Measurements from ENCODE around the gene ASB5. TPM values are rescaled to one million over a fixed set of nuclear protein-coding genes. Genes with fewer than 3 reads are reported as not detected.

ASB5 gene
- total RNA-seq: not detected in 2 replicates

GRCh38 chr4:176268963-176269362, at the start of gene ASB5:
Gene ASB5 (minus strand): TSS chr4:176269222. CDS start chr4:176269108, 114 bp downstream.

DNA sequence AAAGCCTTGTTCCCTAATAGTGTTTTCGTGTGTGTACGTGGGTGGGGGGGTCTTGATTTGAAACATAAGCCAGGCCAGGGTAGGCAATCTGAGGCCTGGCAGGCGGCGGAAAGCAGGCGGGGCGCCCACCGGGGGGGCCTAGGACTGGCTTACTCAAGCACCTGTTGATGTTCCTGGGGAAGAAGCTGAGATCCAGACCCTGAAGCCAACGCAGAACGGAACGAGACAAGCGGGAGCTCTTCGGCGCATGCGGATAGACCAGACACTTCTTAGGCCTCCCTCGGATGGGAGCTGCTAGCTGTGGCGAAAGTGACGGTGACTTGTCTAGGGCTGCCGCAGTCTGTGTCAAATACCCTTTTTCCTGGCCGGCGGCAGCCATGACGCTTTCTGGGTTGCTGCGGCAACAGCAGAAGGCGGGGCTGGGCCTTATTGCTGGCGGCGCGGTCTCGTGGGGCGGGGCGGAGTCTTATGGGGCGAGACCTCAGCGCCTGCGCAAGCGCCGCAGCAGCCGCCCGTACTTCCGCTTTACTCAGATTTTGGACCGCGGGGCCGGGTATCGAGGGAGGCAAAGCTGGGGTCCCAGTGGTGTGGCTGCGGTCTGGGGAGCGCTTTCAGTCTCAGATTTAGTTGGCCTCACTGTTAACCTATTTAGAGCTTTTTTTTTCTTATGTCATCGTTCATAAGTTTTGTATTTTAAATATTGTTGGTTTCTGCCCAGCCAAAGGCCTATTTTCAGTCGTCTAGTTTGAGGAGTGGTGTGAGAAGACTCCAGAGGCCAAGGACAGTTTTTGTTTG, 73.6 kb downstream of the ASB5 start, which contains the start of gene SPATA4:
Gene SPATA4 (minus strand): TSS at position 402 of the 795 bp plus-strand sequence. CDS start 23 bp downstream, at position 379.

Other genes with a start within 250 kb of the ASB5 start
- 0.15 and 0.32 TPM in 2 replicates for gene WDR17, start 203.4 kb downstream of the ASB5 start, total RNA-seq
- gene SPATA4, start 73.6 kb downstream of the ASB5 start, total RNA-seq: under 0.01 TPM in 1 of 2 replicates, not detected in the other
- 129 and 132 TPM in 2 replicates for gene SPCS3, start 50.7 kb upstream of the ASB5 start, total RNA-seq

All from epithelial cell of umbilical artery (primary cell).